Trophoblast cell (in vitro differentiated cells and primary cell): ENCODE results near the gene STAC2.
A peak's percentile ranks its signal among the peaks of the same experiment; 100 is the strongest.
"Not testable (repeated sequence)": the region's sequence is repeated elsewhere in the genome, so short reads cannot be mapped to it uniquely, and the experiment has no call there.

Experiments used
- DNase-seq, 2 donors: peaks; one replicate each; pipeline ENCODE4 v3.0.0-alpha.2; 2016
- H2AFZ ChIP-seq: 2 replicates; pipeline ENCODE4 v1.6.1; 2013; ENCODE audit warnings: low read length, moderate library complexity, mild to moderate bottlenecking; ENCODE audit not compliant: insufficient read depth, poor library complexity
- H2AK5ac ChIP-seq: 2 replicates; pipeline ENCODE4 v1.6.1; 2013; ENCODE audit warnings: mild to moderate bottlenecking, low read length
- H2BK120ac ChIP-seq: 2 replicates; pipeline ENCODE4 v1.6.1; 2013; ENCODE audit warnings: low read length, mild to moderate bottlenecking, moderate library complexity; ENCODE audit not compliant: insufficient read depth, poor library complexity
- H2BK12ac ChIP-seq: 2 replicates; pipeline ENCODE4 v1.6.1; 2013; ENCODE audit warnings: mild to moderate bottlenecking, low read length, moderate library complexity
- H2BK5ac ChIP-seq: 2 replicates; pipeline ENCODE4 v1.6.1; 2013; ENCODE audit warnings: low read length, low read depth, moderate library complexity, mild to moderate bottlenecking; ENCODE audit not compliant: poor library complexity
- H3K14ac ChIP-seq: 2 replicates; pipeline ENCODE4 v1.6.1; 2013; ENCODE audit warnings: mild to moderate bottlenecking, low read length
- H3K18ac ChIP-seq: 2 replicates; pipeline ENCODE4 v1.6.1; 2013; ENCODE audit warnings: mild to moderate bottlenecking, low read length
- H3K23ac ChIP-seq: 2 replicates; pipeline ENCODE4 v1.6.1; 2013; ENCODE audit warnings: low read length
- H3K27ac ChIP-seq: 2 replicates; pipeline ENCODE4 v1.5.1; 2013; ENCODE audit warnings: low read depth, mild to moderate bottlenecking, inconsistent platforms, low read length, moderate library complexity
- H3K27me3 ChIP-seq: 2 replicates; pipeline ENCODE4 v1.6.1; 2013; ENCODE audit warnings: inconsistent platforms, mild to moderate bottlenecking, low read length, moderate library complexity; ENCODE audit not compliant: insufficient read depth
- H3K36me3 ChIP-seq, 2 experiments: 1 replicate in 1 of 2; 2 replicates in 1 of 2; pipeline ENCODE4 v1.6.1; 2013; ENCODE audit warnings: low read length in 2 of 2, mild to moderate bottlenecking in 2 of 2, moderate library complexity in 1 of 2; ENCODE audit not compliant: insufficient read depth in 2 of 2, control insufficient read depth in 1 of 2
- H3K4ac ChIP-seq: 2 replicates; pipeline ENCODE4 v1.6.1; 2013; ENCODE audit warnings: low read depth, mild to moderate bottlenecking, low read length, moderate library complexity
- H3K4me1 ChIP-seq, 2 experiments: 1 replicate in 1 of 2; 2 replicates in 1 of 2; pipeline ENCODE4 v1.6.1; 2013; ENCODE audit warnings: low read length in 2 of 2, mild to moderate bottlenecking in 2 of 2, moderate library complexity in 1 of 2; ENCODE audit not compliant: insufficient read depth in 2 of 2, control insufficient read depth in 1 of 2
- H3K4me2 ChIP-seq: 2 replicates; pipeline ENCODE4 v1.6.1; 2013; ENCODE audit warnings: inconsistent platforms, mild to moderate bottlenecking, low read length, moderate library complexity
- H3K4me3 ChIP-seq: 2 replicates; pipeline ENCODE4 v1.5.1; 2013; ENCODE audit warnings: mild to moderate bottlenecking, low read depth, low read length, inconsistent platforms
- H3K79me1 ChIP-seq: one replicate; pipeline ENCODE4 v1.6.1; 2013; ENCODE audit warnings: low read length
- H3K79me2 ChIP-seq: 2 replicates; pipeline ENCODE4 v1.6.1; 2013; ENCODE audit warnings: low read length, mild to moderate bottlenecking; ENCODE audit not compliant: control insufficient read depth, insufficient read depth, poor library complexity
- H3K9ac ChIP-seq: 2 replicates; pipeline ENCODE4 v1.6.1; 2013; ENCODE audit warnings: mild to moderate bottlenecking, low read length
- H3K9me3 ChIP-seq: 2 replicates; pipeline ENCODE4 v1.6.1; 2013; ENCODE audit warnings: low read depth, mild to moderate bottlenecking, control low read depth, inconsistent platforms, low read length; ENCODE audit not compliant: insufficient read depth
- H4K12ac ChIP-seq: 2 replicates; pipeline ENCODE4 v1.6.1; 2013; ENCODE audit warnings: low read depth, mild to moderate bottlenecking, low read length, moderate library complexity
- H4K8ac ChIP-seq: 2 replicates; pipeline ENCODE4 v1.6.1; 2013; ENCODE audit warnings: low read depth, mild to moderate bottlenecking, low read length, moderate library complexity
- H4K91ac ChIP-seq: one replicate; pipeline ENCODE4 v1.6.1; 2013; ENCODE audit warnings: low read depth, mild to moderate bottlenecking, low read length, moderate library complexity
- WGBS: extraction: QIAGEN DNeasy Blood & Tissue Kit; methylation state at CpG from one replicate; pipeline ENCODE4 v1.1.7; 2013; ENCODE audit warnings: missing lambda C conversion rate; ENCODE audit not compliant: insufficient read length, insufficient coverage; ENCODE audit errors: extremely low coverage; 5-methylcytosine and 5-hydroxymethylcytosine counted together

Gene STAC2

GRCh38 chr17:39261286-39261685 lies 35.5 kb upstream of the STAC2 start:
- no peaks in the 10 kb centered on the region for H3K79me1 ChIP-seq
- no peak for DNase-seq
- no peaks in the 10 kb centered on the region for H3K27me3 ChIP-seq
- no peak overlapping the region for H3K4ac ChIP-seq
- H3K9me3 ChIP-seq, result no peaks in the 10 kb centered on the region
- no peak overlapping the region for H2BK12ac ChIP-seq
- H4K8ac ChIP-seq, result no peak overlapping the region
- no peak overlapping the region for H3K18ac ChIP-seq
- no peak overlapping the region for H2BK120ac ChIP-seq
- no CpG with 5 or more reads among the region's 7 CpGs for WGBS
- no peak overlapping the region for H3K27ac ChIP-seq
- no peak overlapping the region for H4K12ac ChIP-seq
- no peak overlapping the region for H4K91ac ChIP-seq
- no peaks in the 10 kb centered on the region for H3K4me1 ChIP-seq
- H3K9ac ChIP-seq, result no peak overlapping the region
- H3K14ac ChIP-seq, result no peak overlapping the region
- H3K4me3 ChIP-seq, result no peak overlapping the region
- no peak overlapping the region for H3K23ac ChIP-seq
- no peak overlapping the region for H3K4me2 ChIP-seq
- H3K79me2 ChIP-seq, result no peaks in the 10 kb centered on the region
- H2BK5ac ChIP-seq, result no peak overlapping the region
- peaks cover 6 to 10% of the 10 kb centered on the region in 2 experiments for H3K36me3 ChIP-seq
- H2AFZ ChIP-seq, result no peak overlapping the region
- H2AK5ac ChIP-seq, result no peak overlapping the region

GRCh38 chr17:39252788-39253460 lies 27.2 kb upstream of the STAC2 start:
- no peak overlapping the region for H3K23ac ChIP-seq
- no CpG with 5 or more reads among the region's 7 CpGs for WGBS
- H3K79me1 ChIP-seq, result no peaks in the 10 kb centered on the region
- H3K4me2 ChIP-seq, result no peak overlapping the region
- H2AFZ ChIP-seq, result no peak overlapping the region
- no peak overlapping the region for H3K4me3 ChIP-seq
- no peaks in the 10 kb centered on the region for H3K27me3 ChIP-seq
- no peak overlapping the region for H3K14ac ChIP-seq
- no peaks in the 10 kb centered on the region for H3K9me3 ChIP-seq
- H4K8ac ChIP-seq, result no peak overlapping the region
- H2BK12ac ChIP-seq, result no peak overlapping the region
- no peak overlapping the region for H4K91ac ChIP-seq
- no peak overlapping the region for H3K9ac ChIP-seq
- peaks cover 0 to 5% of the 10 kb centered on the region in 2 experiments for H3K36me3 ChIP-seq
- no peaks in the 10 kb centered on the region for H3K79me2 ChIP-seq
- H3K4me1 ChIP-seq, result no peaks in the 10 kb centered on the region
- no peak overlapping the region for H3K27ac ChIP-seq
- no peak overlapping the region for H3K18ac ChIP-seq
- DNase-seq, result no peak
- no peak overlapping the region for H2BK5ac ChIP-seq
- H4K12ac ChIP-seq, result no peak overlapping the region
- H2AK5ac ChIP-seq, result no peak overlapping the region
- H2BK120ac ChIP-seq, result no peak overlapping the region
- H3K4ac ChIP-seq, result no peak overlapping the region

- H3K79me2 ChIP-seq, result no peaks in the 10 kb centered on the region
These were observed 26.3 kb upstream of the STAC2 start for GRCh38 chr17:39251997-39252396.

GRCh38 chr17:39250076-39250475 lies 24.3 kb upstream of the STAC2 start:
- not testable (repeated sequence) for H4K12ac ChIP-seq, H4K91ac ChIP-seq, H3K9ac ChIP-seq, H3K27ac ChIP-seq, H2AFZ ChIP-seq, H3K4me3 ChIP-seq, H4K8ac ChIP-seq, H3K23ac ChIP-seq, H3K4me2 ChIP-seq, H3K14ac ChIP-seq, H2BK12ac ChIP-seq, H3K18ac ChIP-seq, H3K4me1 ChIP-seq, H3K27me3 ChIP-seq, H3K79me1 ChIP-seq, H3K36me3 ChIP-seq, H2BK5ac ChIP-seq, H2BK120ac ChIP-seq, H3K4ac ChIP-seq, H2AK5ac ChIP-seq, H3K9me3 ChIP-seq, H3K79me2 ChIP-seq
- no CpG with 5 or more reads among the region's 12 CpGs for WGBS
- peak in 1 of 2 donors; percentile 17 for DNase-seq

More at GRCh38 chr17:39251997-39252396, 26.3 kb upstream of the STAC2 start:
- Histone ChIP-seq H4K12ac (no peak overlapping the region), H2BK12ac (no peak overlapping the region), H2BK5ac (no peak overlapping the region), H2AK5ac (no peak overlapping the region), H3K27me3 (no peaks in the 10 kb centered on the region), H3K4ac (no peak overlapping the region), H3K4me2 (no peak overlapping the region), H4K8ac (no peak overlapping the region), H3K79me1 (no peaks in the 10 kb centered on the region), H3K18ac (no peak overlapping the region), H4K91ac (no peak overlapping the region), H3K27ac (no peak overlapping the region), H2AFZ (no peak overlapping the region), H2BK120ac (no peak overlapping the region), H3K9ac (no peak overlapping the region), H3K9me3 (no peaks in the 10 kb centered on the region), H3K36me3 (peaks cover 0 to 5% of the 10 kb centered on the region in 2 experiments), H3K14ac (no peak overlapping the region), H3K23ac (no peak overlapping the region), H3K4me1 (no peaks in the 10 kb centered on the region), H3K4me3 (no peak overlapping the region)
- no peak for DNase-seq
- WGBS, result no CpG with 5 or more reads among the region's 1 CpG
